Measurements from ENCODE around the gene AGPAT1. TPM values are rescaled to one million over a fixed set of nuclear protein-coding genes. Genes with fewer than 3 reads are reported as not detected.

AGPAT1 gene
- total and polyA plus RNA-seq, 2 of the 8 experiments (the other 6 are each of a cell fraction or from before 2014, with no cell fraction given): 96.0 to 222 TPM

DNA sequence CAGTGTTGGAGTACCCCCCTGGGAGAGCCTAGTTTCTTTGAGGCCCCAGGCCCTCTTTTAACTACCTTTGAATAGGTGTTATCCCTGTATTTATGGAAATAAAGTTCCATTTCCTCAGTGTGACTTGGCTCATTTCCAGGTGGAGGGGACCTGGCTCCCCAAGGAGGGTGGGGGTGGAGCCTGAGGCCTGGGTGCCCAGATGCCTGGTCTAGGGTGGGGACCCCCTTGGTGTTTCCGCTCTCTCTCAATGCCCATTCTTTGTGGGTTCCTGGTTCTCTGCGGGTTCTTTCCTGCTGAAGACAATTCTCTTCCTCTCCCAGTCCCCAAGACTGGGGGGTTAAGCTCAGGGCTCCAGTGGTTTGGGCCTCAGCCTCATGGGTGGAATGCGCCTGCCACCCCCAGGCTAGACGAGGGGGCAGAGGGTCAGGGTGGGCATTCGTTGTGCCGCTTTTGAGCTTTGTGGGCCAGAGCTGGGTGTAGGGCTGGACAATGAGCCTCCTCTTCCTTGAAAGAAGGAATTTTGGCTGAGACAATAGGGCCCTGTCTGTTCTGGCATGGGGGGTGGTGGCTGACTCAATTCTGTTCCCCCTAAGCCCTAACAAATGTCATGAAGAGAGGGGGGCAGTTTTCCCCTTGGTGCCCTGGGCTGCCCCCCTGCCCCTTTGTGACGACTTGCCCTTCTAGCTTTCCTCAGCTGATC, 12.2 kb downstream of the AGPAT1 start:
- FAIRE-seq: no peak
- Histone ChIP-seq H4K5ac (ENCODE audit: insufficient read length, low read depth, low read length) (no peak overlapping the region), H2AK5ac (ENCODE audit: low read depth, low read length) (no peak overlapping the region), H3K27me3 (replicated peaks in 1 of 4; ENCODE audit: control insufficient read depth in 3 of 4, extremely low read depth in 1 of 4, insufficient read depth in 3 of 4, low read length in 3 of 4) (no peaks in the 10 kb centered on the region), H4K20me1 (replicated peaks in 1 of 2; ENCODE audit: control insufficient read depth in 1 of 2, insufficient read depth in 2 of 2, low read length in 2 of 2) (peaks cover 4 to 5% of the 10 kb centered on the region in 2 experiments), H3K4me3 (ENCODE audit: extremely low read depth in 1 of 4, insufficient read depth in 2 of 4, low read depth in 3 of 4, low read length in 4 of 4) (no peak overlapping the region), H2BK15ac (ENCODE audit: low read length) (no peak overlapping the region), H4K91ac (replicated peaks; ENCODE audit: insufficient read length, low read length) (no peak overlapping the region), H2BK20ac (ENCODE audit: low read length) (no peak overlapping the region), H3K4me1 (replicated peaks in 1 of 4; ENCODE audit: control insufficient read depth in 3 of 4, insufficient read depth in 4 of 4, low read length in 3 of 4) (peaks cover 0 to 5% (median 2%) of the 10 kb centered on the region in 4 experiments; a peak in 3 of 7 replicates), H3K9ac (replicated peaks in 1 of 4; ENCODE audit: extremely low read depth in 1 of 4, low read depth in 3 of 4, low read length in 3 of 4) (no peak overlapping the region), H3K23ac (ENCODE audit: insufficient read length) (no peak overlapping the region), H3K79me2 (ENCODE audit: control insufficient read depth in 1 of 2, insufficient read depth in 2 of 2, low read length in 2 of 2) (no peaks in the 10 kb centered on the region), H3K27ac (ENCODE audit: low read depth, low read length) (no peak overlapping the region), H3K4ac (replicated peaks; ENCODE audit: insufficient read length, low read depth, low read length) (peak overlapping the region; percentile 53), H3K18ac (ENCODE audit: extremely low read depth, low read length) (no peak overlapping the region), H3K23me2 (ENCODE audit: low read depth, low read length) (no peaks in the 10 kb centered on the region), H3K9me3 (ENCODE audit: insufficient read depth in 2 of 2, low read depth in 1 of 2, low read length in 1 of 2) (no peaks in the 10 kb centered on the region), H4K8ac (ENCODE audit: extremely low read depth, insufficient read depth, low read length) (no peak overlapping the region), H3K56ac (replicated peaks; ENCODE audit: insufficient read length, low read depth, low read length) (no peak overlapping the region), H2AFZ (ENCODE audit: low read length) (no peak overlapping the region), H2BK5ac (ENCODE audit: low read depth, low read length) (no peak overlapping the region), H2BK12ac (ENCODE audit: low read depth, low read length) (no peak overlapping the region), H3K36me3 (ENCODE audit: control insufficient read depth in 2 of 4, insufficient read depth in 4 of 4, low read length in 3 of 4) (peaks cover 2 to 16% (median 11%) of the 10 kb centered on the region in 4 experiments; a peak in 5 of 8 replicates), H3K79me1 (ENCODE audit: low read depth, low read length) (no peaks in the 10 kb centered on the region), H3K14ac (ENCODE audit: insufficient read length) (no peak overlapping the region), H3K4me2 (ENCODE audit: insufficient read depth in 1 of 2, low read depth in 2 of 2, low read length in 2 of 2) (no peak overlapping the region), H2BK120ac (replicated peaks; ENCODE audit: low read depth, low read length) (no peak overlapping the region)
- 98% methylated on average over 7 of the region's 7 CpGs; no CpG with 5 or more reads in 1 of the 2 experiments for WGBS, 2 experiments (ENCODE audit: extremely low coverage in 1 of 2, insufficient coverage in 1 of 2, insufficient read length in 1 of 2, insufficient replicate concordance in 2 of 2, low coverage in 1 of 2, low lambda C conversion rate in 2 of 2, missing lambda C conversion rate in 1 of 2)
- TF ChIP-seq POLR2A (IDR thresholded peaks at IDR 0.05; ENCODE audit: control extremely low read depth in 1 of 2, low read depth in 2 of 2, low read length in 2 of 2): 0 out of 3 replicates have a peak, but pooled peaks of 1 of the 2 experiments have one; percentile 2
- TF ChIP-seq ZNF274 (IDR thresholded peaks at IDR 0.05; ENCODE audit: borderline replicate concordance, extremely low read depth, low read length): no peak
- DNase-seq (ENCODE audit: low read depth in 1 of 2, low spot score in 2 of 2): no peak
- ChIA-PET POLR2A (ENCODE audit: partially characterized antibody) (interaction anchor here (0.8 to 6.8 kb wide), 11 partner anchors 9 to 46 kb away, joined by 3 to 49 read pairs (median 6); partner anchors contain the start of genes AGPAT1, ATF6B and PRRT1), CTCF (ENCODE audit: partially characterized antibody) (interaction anchor here (0.7 to 6.7 kb wide), 8 partner anchors 9 to 45 kb away, joined by 3 to 72 read pairs (median 3); partner anchors contain the start of gene PRRT1)
